HepG2 (cell line): ENCODE measurements around the gene ACOT6. TPM values are rescaled to one million over a fixed set of nuclear protein-coding genes. Genes with fewer than 3 reads are reported as not detected.
A peak's percentile ranks its signal among the peaks of the same experiment; 100 is the strongest.

Experiments
- DRAP1 ChIP-seq: IDR thresholded peaks from 2 replicates; pipeline ENCODE4 v1.6.1; 2016; ENCODE audit warnings: missing genetic modification reagents, missing compliant biosample characterization
- FOXA3 ChIP-seq: IDR thresholded peaks from 2 replicates; pipeline ENCODE4 v1.6.1; 2016; ENCODE audit warnings: missing genetic modification reagents, missing compliant biosample characterization
- HDAC2 ChIP-seq: sonication (generic); formaldehyde crosslinking; IDR thresholded peaks from 2 replicates; pipeline ENCODE4 v1.4.0; 2020; ENCODE audit warnings: missing genetic modification reagents
- NR2F6 ChIP-seq, 2 experiments: IDR thresholded peaks; 2 replicates each; pipeline ENCODE4 v1.6.1; 2016; ENCODE audit warnings: antibody characterized with exemption in 1 of 2, mild to moderate bottlenecking in 1 of 2
- RELA ChIP-seq: sonication (generic); formaldehyde crosslinking; IDR thresholded peaks from 2 replicates; pipeline ENCODE4 v1.4.0; 2020; ENCODE audit warnings: missing genetic modification reagents
- TEAD3 ChIP-seq: optimal IDR thresholded peaks from 2 replicates; pipeline ENCODE3; 2016; ENCODE audit warnings: borderline replicate concordance
- ZBTB8A ChIP-seq: sonication (generic); formaldehyde crosslinking; IDR thresholded peaks from 2 replicates; pipeline ENCODE4 v1.4.0; 2020; ENCODE audit warnings: mild to moderate bottlenecking, low read depth, missing genetic modification reagents, borderline replicate concordance
- ZMYM3 ChIP-seq: sonication (generic); formaldehyde crosslinking; IDR thresholded peaks from 2 replicates; pipeline ENCODE4 v1.5.1; 2020; ENCODE audit warnings: mild to moderate bottlenecking, missing genetic modification reagents
- ZNF331 ChIP-seq: sonication (generic); formaldehyde crosslinking; IDR thresholded peaks from 2 replicates; pipeline ENCODE4 v1.4.0; 2020; ENCODE audit warnings: missing genetic modification reagents
- ZNF609 ChIP-seq: sonication (generic); formaldehyde crosslinking; IDR thresholded peaks from 2 replicates; pipeline ENCODE4 v1.4.0; 2020; ENCODE audit warnings: mild to moderate bottlenecking, missing genetic modification reagents, borderline replicate concordance
- ZNF792 ChIP-seq: IDR thresholded peaks from 2 replicates; pipeline ENCODE4 v1.6.1; 2016
- polyA plus RNA-seq, 8 experiments: library from polyadenylated mRNA; depleted of rRNA in 3 of 8; stranded (reverse) in 7 of 8; unstranded in 1 of 8; fragments of >200 nt; fragmentation: Illumina TruSeq in 4 of 8; extraction: Trizol in 4 of 8; gene quantifications; 2 replicates each; pipeline versions ENCODE4 v1.2.1 to v1.2.3, GENCODE V29; 2011 to 2016; ENCODE audit warnings: low read depth in 4 of 8, missing spikeins in 1 of 8, mixed read lengths in 1 of 8; ENCODE audit not compliant: insufficient read depth in 1 of 8
- total RNA-seq, 5 experiments: library from RNA; depleted of rRNA; stranded (reverse); fragments of >200 nt; fragmentation: Illumina TruSeq; extraction: Trizol; gene quantifications; 2 replicates each; pipeline ENCODE4 v1.2.3, GENCODE V29; 2016; ENCODE audit warnings: low read depth in 1 of 5
- TF ChIP-seq, protein P1 (sequence below): sonication (generic); formaldehyde crosslinking; IDR thresholded peaks from 2 replicates; pipeline ENCODE4 v1.4.0; 2020; ENCODE audit warnings: missing genetic modification reagents

ACOT6 gene
- total and polyA plus RNA-seq, 2 of the 13 experiments (the other 11 are each of a cell fraction or from before 2014, with no cell fraction given), result 0.15 to 0.27 TPM

- TF ChIP-seq ZNF609 (CRISPR knock-in tag) (no peak), HDAC2 (peak; percentile 64; the same call in 1 of the 2 replicates), DRAP1 (CRISPR knock-in tag) (peak; percentile 83), NR2F6 (IDR thresholded peaks at IDR 0.05) (no peak), NR2F6 (CRISPR knock-in tag; IDR thresholded peaks at IDR 0.05) (peak; percentile 48; the same call in 1 of the 2 replicates), FOXA3 (CRISPR knock-in tag) (peak; percentile 46), ZMYM3 (CRISPR knock-in tag) (peak; percentile 31; the same call in 1 of the 2 replicates), TEAD3 (peak; percentile 81), ZBTB8A (CRISPR knock-in tag) (no peak), ZNF792 (CRISPR knock-in tag) (0 out of 2 replicates have a peak, but pooled peaks have one; percentile 41), ZNF331 (peak; percentile 55), RELA (CRISPR knock-in tag) (no peak)
- TF ChIP-seq, protein P1, sequence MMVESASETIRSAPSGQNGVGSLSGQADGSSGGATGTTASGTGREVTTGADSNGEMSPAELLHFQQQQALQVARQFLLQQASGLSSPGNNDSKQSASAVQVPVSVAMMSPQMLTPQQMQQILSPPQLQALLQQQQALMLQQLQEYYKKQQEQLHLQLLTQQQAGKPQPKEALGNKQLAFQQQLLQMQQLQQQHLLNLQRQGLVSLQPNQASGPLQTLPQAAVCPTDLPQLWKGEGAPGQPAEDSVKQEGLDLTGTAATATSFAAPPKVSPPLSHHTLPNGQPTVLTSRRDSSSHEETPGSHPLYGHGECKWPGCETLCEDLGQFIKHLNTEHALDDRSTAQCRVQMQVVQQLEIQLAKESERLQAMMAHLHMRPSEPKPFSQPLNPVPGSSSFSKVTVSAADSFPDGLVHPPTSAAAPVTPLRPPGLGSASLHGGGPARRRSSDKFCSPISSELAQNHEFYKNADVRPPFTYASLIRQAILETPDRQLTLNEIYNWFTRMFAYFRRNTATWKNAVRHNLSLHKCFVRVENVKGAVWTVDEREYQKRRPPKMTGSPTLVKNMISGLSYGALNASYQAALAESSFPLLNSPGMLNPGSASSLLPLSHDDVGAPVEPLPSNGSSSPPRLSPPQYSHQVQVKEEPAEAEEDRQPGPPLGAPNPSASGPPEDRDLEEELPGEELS (CRISPR knock-in tag), result peak; percentile 60; the same call in 1 of the 2 replicates
Measured at GRCh38 chr14:73610687-73611086, 1.6 kb upstream of the ACOT6 start (continued).
